ENCODE results near the gene KLF3. TPM values are rescaled to one million over a fixed set of nuclear protein-coding genes. Genes with fewer than 3 reads are reported as not detected.

Gene KLF3
- total and polyA plus RNA-seq, 2 of the 8 experiments (the other 6 are each of a cell fraction or from before 2014, with no cell fraction given), result 8.0 to 14.9 TPM

DNA sequence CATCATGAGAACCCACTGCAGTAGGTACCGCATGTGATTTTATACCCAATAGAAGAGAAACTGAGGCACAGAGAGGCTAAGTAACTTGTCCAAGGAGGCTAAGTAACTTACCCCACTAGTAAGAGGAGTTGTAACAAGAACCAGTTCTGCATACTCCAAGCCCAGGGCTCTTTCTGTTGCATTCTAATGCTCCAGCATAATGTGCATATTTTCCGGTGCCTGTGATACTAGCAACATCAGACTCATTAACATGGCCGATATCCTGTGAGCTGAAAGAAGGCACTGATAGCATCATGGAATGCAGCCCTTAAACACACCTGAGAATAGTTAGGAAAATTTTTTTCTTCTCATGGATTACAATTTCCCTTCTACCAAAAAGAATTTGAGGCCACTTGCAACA, 39.7 kb upstream of the KLF3 start:
- no peak overlapping the region for H3K27ac ChIP-seq (ENCODE audit: low read depth, low read length)
- DNase-seq (ENCODE audit: low read depth in 1 of 2, low spot score in 2 of 2) (peak in 1 of 2 experiments; percentile 10), FAIRE-seq (no peak)
- no peaks in the 10 kb centered on the region for H3K79me2 ChIP-seq (ENCODE audit: control insufficient read depth in 1 of 2, insufficient read depth in 2 of 2, low read length in 2 of 2)
- no peak overlapping the region for H3K9ac ChIP-seq (replicated peaks in 1 of 4; ENCODE audit: extremely low read depth in 1 of 4, low read depth in 3 of 4, low read length in 3 of 4)
- H2BK5ac ChIP-seq (ENCODE audit: low read depth, low read length), result no peak overlapping the region
- H2AFZ ChIP-seq (ENCODE audit: low read length), result no peak overlapping the region
- no peaks in the 10 kb centered on the region; a peak in 1 of 8 replicates for H3K36me3 ChIP-seq (ENCODE audit: control insufficient read depth in 2 of 4, insufficient read depth in 4 of 4, low read length in 3 of 4)
- H3K79me1 ChIP-seq (ENCODE audit: low read depth, low read length), result no peaks in the 10 kb centered on the region
- H2AK5ac ChIP-seq (ENCODE audit: low read depth, low read length), result no peak overlapping the region
- no peak overlapping the region for H2BK20ac ChIP-seq (ENCODE audit: low read length)
- no peak overlapping the region for H3K18ac ChIP-seq (ENCODE audit: extremely low read depth, low read length)
- H2BK12ac ChIP-seq (ENCODE audit: low read depth, low read length), result no peak overlapping the region
- H3K9me3 ChIP-seq (ENCODE audit: insufficient read depth in 2 of 2, low read depth in 1 of 2, low read length in 1 of 2), result peaks cover 0 to 6% of the 10 kb centered on the region in 2 experiments; a peak in 1 of 4 replicates
- no peak overlapping the region for H3K14ac ChIP-seq (ENCODE audit: insufficient read length)
- H3K4ac ChIP-seq (replicated peaks; ENCODE audit: insufficient read length, low read depth, low read length), result no peak overlapping the region
- no peak overlapping the region for H3K4me3 ChIP-seq (ENCODE audit: extremely low read depth in 1 of 4, insufficient read depth in 2 of 4, low read depth in 3 of 4, low read length in 4 of 4)
- no peak overlapping the region for H3K23ac ChIP-seq (ENCODE audit: insufficient read length)
- H3K4me2 ChIP-seq (ENCODE audit: insufficient read depth in 1 of 2, low read depth in 2 of 2, low read length in 2 of 2), result no peak overlapping the region
- no peak overlapping the region for H4K91ac ChIP-seq (replicated peaks; ENCODE audit: insufficient read length, low read length)
- H2BK120ac ChIP-seq (replicated peaks; ENCODE audit: low read depth, low read length), result no peak overlapping the region
- no peaks in the 10 kb centered on the region for H3K4me1 ChIP-seq (replicated peaks in 1 of 4; ENCODE audit: control insufficient read depth in 3 of 4, insufficient read depth in 4 of 4, low read length in 3 of 4)
- ChIA-PET POLR2A (ENCODE audit: partially characterized antibody) (no interaction called here), CTCF (ENCODE audit: partially characterized antibody) (no interaction called here)
- 100% methylated on average over 3 of the region's 3 CpGs; no CpG with 5 or more reads in 1 of the 2 experiments for WGBS, 2 experiments (ENCODE audit: extremely low coverage in 1 of 2, insufficient coverage in 1 of 2, insufficient read length in 1 of 2, insufficient replicate concordance in 2 of 2, low coverage in 1 of 2, low lambda C conversion rate in 2 of 2, missing lambda C conversion rate in 1 of 2)
- H3K23me2 ChIP-seq (ENCODE audit: low read depth, low read length), result no peaks in the 10 kb centered on the region
- no peak overlapping the region for H4K5ac ChIP-seq (ENCODE audit: insufficient read length, low read depth, low read length)
- no peak overlapping the region for H2BK15ac ChIP-seq (ENCODE audit: low read length)
- H3K27me3 ChIP-seq (replicated peaks in 1 of 4; ENCODE audit: control insufficient read depth in 3 of 4, extremely low read depth in 1 of 4, insufficient read depth in 3 of 4, low read length in 3 of 4), result no peaks in the 10 kb centered on the region
- no peak overlapping the region for H3K56ac ChIP-seq (replicated peaks; ENCODE audit: insufficient read length, low read depth, low read length)
- no peak for TF ChIP-seq NANOG (IDR thresholded peaks at IDR 0.05; ENCODE audit: insufficient read depth, low read depth, low read length, poor library complexity, severe bottlenecking)
- no peak for TF ChIP-seq SP4 (IDR thresholded peaks at IDR 0.05; ENCODE audit: low read length)
- TF ChIP-seq BACH1 (IDR thresholded peaks at IDR 0.05; ENCODE audit: low read length), result no peak
- TF ChIP-seq, protein P1, sequence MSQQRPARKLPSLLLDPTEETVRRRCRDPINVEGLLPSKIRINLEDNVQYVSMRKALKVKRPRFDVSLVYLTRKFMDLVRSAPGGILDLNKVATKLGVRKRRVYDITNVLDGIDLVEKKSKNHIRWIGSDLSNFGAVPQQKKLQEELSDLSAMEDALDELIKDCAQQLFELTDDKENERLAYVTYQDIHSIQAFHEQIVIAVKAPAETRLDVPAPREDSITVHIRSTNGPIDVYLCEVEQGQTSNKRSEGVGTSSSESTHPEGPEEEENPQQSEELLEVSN (IDR thresholded peaks at IDR 0.05), result no peak
- TF ChIP-seq FOSL1 (IDR thresholded peaks at IDR 0.05; ENCODE audit: insufficient read depth, low read depth, low read length), result no peak
- no peak overlapping the region for H4K8ac ChIP-seq (ENCODE audit: extremely low read depth, insufficient read depth, low read length)
- no peaks in the 10 kb centered on the region for H4K20me1 ChIP-seq (replicated peaks in 1 of 2; ENCODE audit: control insufficient read depth in 1 of 2, insufficient read depth in 2 of 2, low read length in 2 of 2)
